Measurements from ENCODE around the gene TMEM184C.

TMEM184C gene

DNA sequence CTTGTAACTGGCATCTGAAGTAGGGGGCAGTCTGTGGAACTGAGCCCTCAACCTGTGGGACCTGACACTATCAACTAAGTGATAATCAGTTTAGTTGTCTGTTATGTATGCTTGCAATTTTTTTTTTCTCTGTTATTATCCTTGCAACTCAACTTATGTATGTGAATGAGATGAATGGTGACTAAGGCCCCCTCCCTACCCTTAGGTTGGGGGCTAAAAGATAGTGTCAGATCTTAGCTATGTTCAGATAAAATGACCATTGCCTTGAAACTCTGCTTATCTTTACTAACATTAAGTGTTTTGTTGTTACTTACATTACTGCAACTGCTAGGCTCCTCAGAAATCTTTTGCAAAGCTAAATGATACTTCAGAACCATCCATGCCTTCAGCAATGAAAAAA lies 31.5 kb downstream of the TMEM184C start:
- no peaks in the 10 kb centered on the region for H3K27me3 ChIP-seq (ENCODE audit: insufficient read depth, low read length, poor library complexity, severe bottlenecking)
- H3K4me2 ChIP-seq (ENCODE audit: low read depth, low read length, poor library complexity, severe bottlenecking): no peak overlapping the region
- H3K9me2 ChIP-seq (replicated peaks; ENCODE audit: low read depth, low read length): no peaks in the 10 kb centered on the region
- TF ChIP-seq, protein P1, sequence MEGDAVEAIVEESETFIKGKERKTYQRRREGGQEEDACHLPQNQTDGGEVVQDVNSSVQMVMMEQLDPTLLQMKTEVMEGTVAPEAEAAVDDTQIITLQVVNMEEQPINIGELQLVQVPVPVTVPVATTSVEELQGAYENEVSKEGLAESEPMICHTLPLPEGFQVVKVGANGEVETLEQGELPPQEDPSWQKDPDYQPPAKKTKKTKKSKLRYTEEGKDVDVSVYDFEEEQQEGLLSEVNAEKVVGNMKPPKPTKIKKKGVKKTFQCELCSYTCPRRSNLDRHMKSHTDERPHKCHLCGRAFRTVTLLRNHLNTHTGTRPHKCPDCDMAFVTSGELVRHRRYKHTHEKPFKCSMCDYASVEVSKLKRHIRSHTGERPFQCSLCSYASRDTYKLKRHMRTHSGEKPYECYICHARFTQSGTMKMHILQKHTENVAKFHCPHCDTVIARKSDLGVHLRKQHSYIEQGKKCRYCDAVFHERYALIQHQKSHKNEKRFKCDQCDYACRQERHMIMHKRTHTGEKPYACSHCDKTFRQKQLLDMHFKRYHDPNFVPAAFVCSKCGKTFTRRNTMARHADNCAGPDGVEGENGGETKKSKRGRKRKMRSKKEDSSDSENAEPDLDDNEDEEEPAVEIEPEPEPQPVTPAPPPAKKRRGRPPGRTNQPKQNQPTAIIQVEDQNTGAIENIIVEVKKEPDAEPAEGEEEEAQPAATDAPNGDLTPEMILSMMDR (conservative IDR thresholded peaks at IDR 0.05; ENCODE audit: low read length): no peak
- TF ChIP-seq EZH2phosphoT487 (IDR thresholded peaks at IDR 0.05; ENCODE audit: borderline replicate concordance): no peak
- no peaks in the 10 kb centered on the region for H3F3A ChIP-seq (ENCODE audit: low read depth)
- H3K36me3 ChIP-seq (ENCODE audit: insufficient read depth, low read length): peaks cover 16% of the 10 kb centered on the region; the same call in 1 of the 2 replicates
- peaks cover 22% of the 10 kb centered on the region; the same call in 1 of the 2 replicates for H3K79me2 ChIP-seq (ENCODE audit: insufficient read depth, low read length)
- no peaks in the 10 kb centered on the region for H4K20me1 ChIP-seq (ENCODE audit: insufficient read depth, low read length, poor library complexity, severe bottlenecking)
- no peak overlapping the region for H3K4me3 ChIP-seq (ENCODE audit: low read length, poor library complexity, severe bottlenecking)
- no peak overlapping the region for H2AFZ ChIP-seq (ENCODE audit: low read length)
- H3K9ac ChIP-seq (ENCODE audit: low read depth, low read length, poor library complexity, severe bottlenecking): no peak overlapping the region
- H3K9me3 ChIP-seq (ENCODE audit: insufficient read depth, low read depth, low read length): 0 out of 2 replicates have a peak, but pooled peaks cover 3% of the 10 kb centered on the region
- no peaks in the 10 kb centered on the region for H3K4me1 ChIP-seq (ENCODE audit: insufficient read depth, low read length, poor library complexity, severe bottlenecking)

DNA sequence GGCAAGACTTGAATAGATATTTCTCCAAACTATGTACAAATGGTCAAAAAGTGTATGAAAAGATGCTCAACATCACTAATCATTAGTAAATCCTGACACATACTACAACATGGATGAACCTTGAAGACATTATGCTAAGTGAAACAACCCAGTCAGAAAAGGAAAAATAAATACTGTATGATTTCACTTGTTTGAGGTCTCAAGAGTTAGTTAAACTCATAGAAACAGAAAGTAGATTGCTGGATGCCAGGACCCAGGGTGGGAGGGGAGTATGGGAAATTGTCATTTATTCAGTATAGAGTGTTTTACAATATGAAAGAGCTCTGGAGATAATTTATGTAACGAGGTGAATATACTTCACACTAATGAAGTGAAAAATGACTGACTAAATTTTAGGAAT lies 34.4 kb downstream of the TMEM184C start:
- H3K4me2 ChIP-seq (ENCODE audit: low read depth, low read length, poor library complexity, severe bottlenecking): no peak overlapping the region
- H3K4me3 ChIP-seq (ENCODE audit: low read length, poor library complexity, severe bottlenecking): no peak overlapping the region
- H3K9me3 ChIP-seq (ENCODE audit: insufficient read depth, low read depth, low read length): 0 out of 2 replicates have a peak, but pooled peaks cover 3% of the 10 kb centered on the region
- no peaks in the 10 kb centered on the region for H3K9me2 ChIP-seq (replicated peaks; ENCODE audit: low read depth, low read length)
- no peak overlapping the region for H3K9ac ChIP-seq (ENCODE audit: low read depth, low read length, poor library complexity, severe bottlenecking)
- no peaks in the 10 kb centered on the region for H3K4me1 ChIP-seq (ENCODE audit: insufficient read depth, low read length, poor library complexity, severe bottlenecking)
- H3F3A ChIP-seq (ENCODE audit: low read depth): no peaks in the 10 kb centered on the region
- no peaks in the 10 kb centered on the region for H3K27me3 ChIP-seq (ENCODE audit: insufficient read depth, low read length, poor library complexity, severe bottlenecking)
- peaks cover 27% of the 10 kb centered on the region; the same call in 1 of the 2 replicates for H3K36me3 ChIP-seq (ENCODE audit: insufficient read depth, low read length)
- H2AFZ ChIP-seq (ENCODE audit: low read length): no peak overlapping the region
- H4K20me1 ChIP-seq (ENCODE audit: insufficient read depth, low read length, poor library complexity, severe bottlenecking): no peaks in the 10 kb centered on the region
- H3K79me2 ChIP-seq (ENCODE audit: insufficient read depth, low read length): peaks cover 13% of the 10 kb centered on the region; the same call in 1 of the 2 replicates
- TF ChIP-seq EZH2phosphoT487 (IDR thresholded peaks at IDR 0.05; ENCODE audit: borderline replicate concordance): no peak
- TF ChIP-seq, protein P1 (conservative IDR thresholded peaks at IDR 0.05; ENCODE audit: low read length): no peak

DNA sequence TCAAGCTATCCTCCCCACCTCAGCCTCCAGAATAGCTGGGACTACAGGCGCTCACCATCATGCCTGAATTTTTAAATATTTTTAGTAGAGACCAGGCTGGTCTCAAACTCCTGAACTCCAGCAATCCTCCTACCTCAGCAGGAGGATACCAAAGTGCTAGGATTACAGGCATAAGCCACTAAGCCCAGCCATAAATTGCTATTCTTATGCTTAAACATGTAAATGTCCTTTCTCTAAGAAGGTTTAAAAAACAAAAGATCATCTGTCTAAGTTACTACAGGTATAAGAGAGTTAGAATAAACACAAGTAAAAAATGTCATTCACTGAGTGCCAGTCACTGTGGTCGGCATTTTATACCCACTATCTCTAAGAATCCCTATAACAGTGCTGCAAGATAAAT lies 38.4 kb downstream of the TMEM184C start:
- Histone ChIP-seq H3K4me2 (ENCODE audit: low read depth, low read length, poor library complexity, severe bottlenecking) (no peak overlapping the region), H3K27me3 (ENCODE audit: insufficient read depth, low read length, poor library complexity, severe bottlenecking) (no peaks in the 10 kb centered on the region), H3K79me2 (ENCODE audit: insufficient read depth, low read length) (peaks cover 2% of the 10 kb centered on the region; the same call in 1 of the 2 replicates), H3K4me1 (ENCODE audit: insufficient read depth, low read length, poor library complexity, severe bottlenecking) (no peaks in the 10 kb centered on the region), H3K9me2 (replicated peaks; ENCODE audit: low read depth, low read length) (no peaks in the 10 kb centered on the region), H3K9ac (ENCODE audit: low read depth, low read length, poor library complexity, severe bottlenecking) (no peak overlapping the region), H2AFZ (ENCODE audit: low read length) (no peak overlapping the region), H3K9me3 (ENCODE audit: insufficient read depth, low read depth, low read length) (no peaks in the 10 kb centered on the region), H4K20me1 (ENCODE audit: insufficient read depth, low read length, poor library complexity, severe bottlenecking) (no peaks in the 10 kb centered on the region), H3F3A (ENCODE audit: low read depth) (no peaks in the 10 kb centered on the region), H3K36me3 (ENCODE audit: insufficient read depth, low read length) (peaks cover 43% of the 10 kb centered on the region; the same call in 1 of the 2 replicates), H3K4me3 (ENCODE audit: low read length, poor library complexity, severe bottlenecking) (no peak overlapping the region)
- TF ChIP-seq, protein P1 (conservative IDR thresholded peaks at IDR 0.05; ENCODE audit: low read length): no peak
- TF ChIP-seq EZH2phosphoT487 (IDR thresholded peaks at IDR 0.05; ENCODE audit: borderline replicate concordance): no peak

Data from Loucy (cell line).